Measurements from ENCODE around the gene CDH22. TPM values are rescaled to one million over a fixed set of nuclear protein-coding genes. Genes with fewer than 3 reads are reported as not detected.

Gene CDH22
- total RNA-seq, 1 donor from 2014 or later, result 0.41 TPM

- no peak for DNase-seq
These were observed 40.9 kb downstream of the CDH22 start for GRCh38 chr20:46267108-46268105.

- DNase-seq, result no peak
These were observed 42.8 kb downstream of the CDH22 start for GRCh38 chr20:46265539-46265938.

- DNase-seq, result no peak
These were observed 43.7 kb downstream of the CDH22 start for GRCh38 chr20:46264391-46265266.

GRCh38 chr20:46261456-46262253 is 46.6 kb downstream of the CDH22 start:
- DNase-seq, result no peak

- no peak for DNase-seq
These were observed 47.3 kb downstream of the CDH22 start for GRCh38 chr20:46260936-46261454.

- no peak for DNase-seq
These were observed 47.8 kb downstream of the CDH22 start for GRCh38 chr20:46260480-46260879.

GRCh38 chr20:46259260-46259859 is 48.9 kb downstream of the CDH22 start:
- no peak for DNase-seq

GRCh38 chr20:46257887-46258286 is 50.4 kb downstream of the CDH22 start:
- DNase-seq, result no peak

- DNase-seq, result no peak
These were observed 52.0 kb downstream of the CDH22 start for GRCh38 chr20:46256293-46256692.

- peak; percentile 45 for DNase-seq
These were observed 52.7 kb downstream of the CDH22 start for GRCh38 chr20:46255440-46256104.

GRCh38 chr20:46253391-46253790 is 54.9 kb downstream of the CDH22 start:
- DNase-seq, result no peak

GRCh38 chr20:46252352-46253091 is 55.8 kb downstream of the CDH22 start:
- DNase-seq, result no peak

GRCh38 chr20:46251211-46251673 is 57.1 kb downstream of the CDH22 start:
- DNase-seq, result no peak

GRCh38 chr20:46250772-46251171 is 57.5 kb downstream of the CDH22 start:
- DNase-seq, result no peak

- no peak for DNase-seq
These were observed 58.6 kb downstream of the CDH22 start for GRCh38 chr20:46249671-46250070.

- no peak for DNase-seq
These were observed 61.7 kb downstream of the CDH22 start for GRCh38 chr20:46246559-46246958.

GRCh38 chr20:46243707-46244628 is 64.3 kb downstream of the CDH22 start:
- no peak for DNase-seq

- no peak for DNase-seq
These were observed 65.9 kb downstream of the CDH22 start for GRCh38 chr20:46242390-46242789.

- DNase-seq, result no peak
These were observed 67.4 kb downstream of the CDH22 start for GRCh38 chr20:46240881-46241280.

Measured in tongue (tissue), 2 donors.